ENCODE results near the gene RASD1.
A peak's percentile ranks its signal among the peaks of the same experiment; 100 is the strongest.

Gene RASD1

DNA sequence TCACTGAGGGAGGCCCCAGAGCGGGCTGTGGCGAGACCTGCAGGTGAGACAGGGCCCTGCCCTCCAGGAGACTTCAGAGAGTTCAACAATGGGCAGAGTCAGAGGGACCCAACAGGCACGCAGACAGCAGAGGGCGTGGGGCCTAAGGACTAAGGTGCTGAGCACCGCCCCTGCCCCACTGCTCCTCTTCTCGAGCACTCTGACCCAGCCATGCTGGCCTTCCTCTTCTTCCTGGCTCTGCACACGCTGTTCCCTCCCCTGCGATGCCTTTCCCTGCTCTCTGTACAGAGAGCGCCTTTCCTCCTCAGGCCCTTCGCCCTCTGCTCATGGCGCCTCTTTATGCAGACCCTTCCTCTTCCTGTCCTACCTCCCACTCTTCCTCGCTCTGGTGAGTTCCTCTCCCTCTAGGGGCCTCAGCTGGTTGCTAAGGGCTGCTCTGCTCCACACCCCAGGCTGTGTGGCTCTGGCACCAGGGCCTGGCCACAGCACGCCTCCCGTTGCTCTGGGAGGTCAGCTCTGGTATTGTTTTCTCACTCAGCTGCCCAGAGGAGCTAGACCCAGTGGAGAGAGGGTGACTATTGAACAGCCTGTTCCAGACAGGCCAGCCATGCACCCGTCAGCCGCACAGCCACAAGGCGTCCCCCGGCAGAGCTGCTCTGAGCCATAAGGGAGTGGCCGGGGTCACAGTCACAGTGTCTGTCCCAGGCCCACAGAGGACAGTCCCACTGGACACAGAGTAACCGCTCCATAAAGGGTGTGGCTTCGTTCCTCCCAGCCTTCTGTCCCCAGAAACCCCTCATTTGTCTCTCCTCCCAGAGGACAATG, 13.6 kb upstream of the RASD1 start:
- no peak for DNase-seq

GRCh38 chr17:17508646-17509591, 12.7 kb upstream of the RASD1 start:
- DNase-seq = peak; percentile 3

DNA sequence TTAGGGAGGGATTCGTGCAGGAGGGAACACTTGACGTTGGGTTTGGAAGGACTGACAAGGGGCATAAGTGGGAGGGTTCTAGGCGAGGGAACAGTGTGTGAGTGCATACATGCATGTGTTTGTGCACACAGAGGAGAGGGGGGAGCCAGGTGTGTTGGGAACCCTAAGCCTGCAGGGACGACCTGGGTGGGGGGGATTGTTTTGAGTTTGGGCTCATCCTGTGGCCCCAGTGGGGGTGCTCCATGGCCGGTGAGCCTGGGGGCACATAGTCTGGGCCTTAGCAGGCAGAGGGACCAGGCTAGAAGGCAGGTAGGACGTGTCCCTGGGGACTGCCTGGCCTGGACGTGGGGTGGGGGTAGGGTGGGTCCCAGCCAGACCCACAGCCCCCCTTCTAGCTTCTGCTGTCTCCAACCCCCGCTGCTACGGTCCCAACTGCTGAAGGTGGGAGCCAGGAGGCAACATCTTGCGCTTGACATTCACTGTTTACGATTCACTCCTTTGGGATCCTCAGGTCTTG, 11.9 kb upstream of the RASD1 start:
- no peak for DNase-seq

DNA sequence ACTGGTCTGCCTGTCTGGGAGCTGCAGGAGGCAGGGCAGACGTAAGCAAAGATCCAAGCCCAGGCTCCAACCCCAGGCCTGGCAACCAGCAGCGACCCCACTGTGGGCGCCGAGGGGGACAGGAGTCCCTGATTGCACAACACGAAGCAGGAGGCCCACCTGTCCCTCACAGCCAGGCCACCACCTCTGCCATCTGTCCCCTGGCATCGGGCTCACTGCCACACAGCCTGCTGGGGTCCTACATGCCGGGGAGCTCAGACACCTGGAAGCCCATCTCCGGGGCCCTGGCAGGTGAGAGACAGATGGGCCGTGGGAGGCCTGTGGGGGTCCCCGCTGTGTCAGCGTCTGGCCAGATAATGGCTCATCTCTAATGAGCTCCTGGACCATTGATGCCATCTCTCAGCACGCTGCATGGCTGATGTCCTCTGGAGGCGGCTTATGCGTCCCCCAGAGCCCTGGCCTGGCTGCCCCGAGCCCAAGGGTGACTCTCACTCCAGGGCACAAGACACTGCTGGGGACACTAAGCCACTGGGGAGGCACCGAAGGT, 11.3 kb upstream of the RASD1 start:
- no peak for DNase-seq

DNA sequence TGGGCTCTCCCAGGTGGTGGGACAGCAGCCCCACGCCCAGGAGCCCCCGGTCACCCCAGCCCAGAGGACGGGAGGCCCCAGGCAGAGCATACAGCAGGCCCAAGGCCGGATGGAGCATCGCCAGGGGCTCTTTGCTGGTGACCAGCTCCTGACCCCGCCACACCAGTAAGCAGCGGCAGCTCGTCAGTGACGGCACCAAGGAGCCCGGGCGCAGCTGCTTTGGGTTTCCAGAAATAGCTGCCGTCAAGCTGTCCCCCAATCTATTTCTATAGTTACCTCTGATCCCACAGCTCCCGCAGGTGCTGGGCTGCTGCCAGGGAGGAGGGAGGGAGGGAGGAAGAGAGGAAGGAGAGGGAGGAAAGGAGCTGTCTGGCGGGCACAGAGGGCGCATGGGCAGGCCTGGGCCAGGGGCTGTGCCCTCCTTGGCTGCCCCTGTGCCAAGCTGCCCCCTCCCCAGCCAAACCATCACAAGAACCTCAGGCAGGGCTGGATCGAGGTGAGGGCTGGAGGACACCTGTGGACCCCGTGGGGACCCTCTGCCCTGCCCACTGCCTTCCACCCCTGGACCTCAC, 10.8 kb upstream of the RASD1 start:
- no peak for DNase-seq

DNA sequence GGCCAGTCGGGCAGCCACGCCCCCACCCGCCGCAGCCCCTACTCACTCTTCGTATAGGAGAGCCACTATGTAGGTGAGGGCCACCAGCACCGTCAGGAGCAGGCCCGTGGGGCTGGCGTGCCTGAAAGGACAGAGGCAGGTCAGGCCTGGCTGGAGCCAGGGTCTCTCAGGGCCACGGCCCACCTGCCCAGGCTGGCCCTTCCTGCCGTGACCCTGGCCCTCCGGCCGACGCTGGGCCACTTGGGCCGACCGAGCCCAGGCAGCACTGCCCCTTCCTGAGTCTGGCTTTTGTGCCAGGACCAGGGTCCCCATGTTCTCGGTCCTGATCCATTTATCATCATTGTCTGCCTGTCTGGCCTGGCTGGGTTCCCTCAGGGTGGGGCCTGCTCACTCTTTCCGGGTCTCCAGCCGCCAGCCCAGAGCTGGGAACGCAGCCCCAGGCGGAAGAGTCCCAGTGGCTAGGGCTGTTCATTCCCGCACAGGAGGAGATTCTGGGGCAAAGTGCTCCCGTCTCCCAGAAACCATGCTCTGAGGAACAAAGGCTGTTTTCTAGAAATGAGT, 10.1 kb upstream of the RASD1 start:
- no peak for DNase-seq

GRCh38 chr17:17505610-17506171, 9.5 kb upstream of the RASD1 start:
- no peak for DNase-seq

GRCh38 chr17:17505151-17505550, 9.0 kb upstream of the RASD1 start:
- no peak for DNase-seq

DNA sequence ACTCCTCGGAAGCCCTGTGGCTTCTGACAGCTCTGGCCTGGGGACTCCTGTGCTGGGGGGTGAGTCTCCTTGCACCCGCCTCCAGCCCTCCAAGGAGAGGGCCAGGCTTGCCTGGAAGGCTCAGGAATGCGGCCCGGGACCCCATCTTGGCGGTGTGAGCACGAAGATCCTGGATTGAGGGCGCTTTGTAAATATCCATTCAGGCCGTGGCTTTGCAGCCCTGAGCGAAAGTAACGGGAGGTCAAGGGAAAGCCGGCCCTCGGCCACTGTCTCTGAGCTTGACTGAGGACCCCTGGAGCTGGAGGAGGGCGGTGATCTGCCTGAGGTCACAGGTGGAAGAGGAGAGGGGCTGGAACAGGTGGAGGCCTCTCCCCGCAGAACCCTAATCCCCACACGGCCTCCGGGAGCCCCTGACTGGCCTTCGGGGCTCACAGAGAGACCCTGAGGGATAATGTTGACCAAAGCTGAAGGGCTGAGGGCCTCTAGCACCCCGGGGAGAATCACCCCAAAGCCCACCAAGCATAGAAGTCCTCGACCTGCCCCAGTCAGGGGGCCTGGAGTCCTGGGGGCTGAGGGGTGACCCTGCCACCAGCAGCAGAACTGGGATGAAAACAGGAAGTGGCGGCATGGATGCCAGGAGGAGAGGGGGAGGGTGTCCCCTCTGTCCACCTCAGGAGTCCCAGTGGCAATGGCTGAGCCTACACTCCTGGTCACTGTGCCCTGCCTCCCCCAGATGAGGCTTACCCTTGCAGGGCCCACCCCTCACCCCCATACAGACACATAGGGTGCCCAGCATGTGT, 8.3 kb upstream of the RASD1 start:
- no peak for DNase-seq

DNA sequence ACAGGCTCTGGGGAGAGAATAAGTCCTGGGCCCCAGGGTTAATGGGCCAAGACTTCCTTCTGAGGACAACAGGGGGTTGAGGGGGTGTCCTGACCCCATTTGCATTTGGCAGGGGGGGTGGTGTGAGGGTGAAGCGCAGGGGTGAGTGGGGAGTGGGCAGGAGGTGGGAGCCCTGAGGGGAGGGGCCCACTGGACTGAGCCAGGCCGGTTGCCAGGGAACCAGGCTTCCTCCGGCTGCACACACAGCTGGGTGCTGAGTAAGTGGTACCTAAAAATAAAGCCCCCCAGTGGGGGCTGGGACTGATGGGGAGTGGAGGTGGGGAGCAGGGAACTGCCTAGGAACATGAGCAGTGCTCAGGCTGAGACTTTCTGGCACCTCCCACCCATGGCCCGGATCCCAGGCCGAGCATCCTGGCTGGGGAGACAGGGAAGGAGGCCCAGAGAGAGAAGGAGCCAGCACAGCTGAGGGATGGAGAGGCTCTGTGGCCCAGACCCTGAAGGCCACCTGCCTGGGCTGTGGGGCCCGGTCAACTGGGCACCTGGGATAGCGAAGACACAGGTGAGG, 7.5 kb upstream of the RASD1 start:
- DNase-seq = no peak

DNA sequence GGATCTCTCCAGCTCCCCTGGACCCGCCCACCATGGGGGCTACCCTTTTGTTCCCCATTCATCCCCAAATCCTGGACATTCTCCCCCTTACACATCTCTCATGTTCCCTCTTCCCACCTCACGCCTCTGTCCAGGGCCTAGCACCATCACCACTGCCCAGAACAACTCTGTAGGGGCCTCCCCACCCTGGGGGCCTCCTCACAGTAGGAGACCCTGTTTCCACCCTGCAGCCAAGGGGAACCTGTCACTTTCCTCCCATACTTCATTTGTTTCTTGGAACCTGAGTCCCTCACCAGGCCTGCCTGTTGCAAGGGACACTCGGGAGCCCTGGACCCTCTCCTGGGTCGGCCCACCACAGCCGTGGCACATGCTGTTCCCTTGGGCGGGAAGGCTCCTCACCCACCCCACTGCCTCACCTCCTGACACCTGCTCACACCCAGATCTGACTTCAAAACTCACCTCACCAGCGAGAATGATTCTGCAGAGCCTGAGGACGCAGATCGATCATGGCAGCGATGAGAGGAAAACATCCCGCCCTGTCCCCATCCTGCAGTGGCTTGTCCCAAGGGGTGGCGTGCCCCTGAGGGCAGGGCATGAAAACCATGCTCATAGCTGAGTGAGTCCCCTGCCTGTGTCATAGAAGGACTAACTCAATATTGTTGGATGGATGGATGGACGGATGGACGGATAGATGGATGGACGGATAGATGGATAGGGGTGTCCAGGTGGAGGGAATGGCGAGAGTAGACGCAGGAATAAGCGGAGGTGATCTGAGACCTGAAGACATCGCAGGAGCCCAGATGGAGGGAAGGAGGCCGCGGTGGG, 6.8 kb upstream of the RASD1 start:
- no peak for DNase-seq

DNA sequence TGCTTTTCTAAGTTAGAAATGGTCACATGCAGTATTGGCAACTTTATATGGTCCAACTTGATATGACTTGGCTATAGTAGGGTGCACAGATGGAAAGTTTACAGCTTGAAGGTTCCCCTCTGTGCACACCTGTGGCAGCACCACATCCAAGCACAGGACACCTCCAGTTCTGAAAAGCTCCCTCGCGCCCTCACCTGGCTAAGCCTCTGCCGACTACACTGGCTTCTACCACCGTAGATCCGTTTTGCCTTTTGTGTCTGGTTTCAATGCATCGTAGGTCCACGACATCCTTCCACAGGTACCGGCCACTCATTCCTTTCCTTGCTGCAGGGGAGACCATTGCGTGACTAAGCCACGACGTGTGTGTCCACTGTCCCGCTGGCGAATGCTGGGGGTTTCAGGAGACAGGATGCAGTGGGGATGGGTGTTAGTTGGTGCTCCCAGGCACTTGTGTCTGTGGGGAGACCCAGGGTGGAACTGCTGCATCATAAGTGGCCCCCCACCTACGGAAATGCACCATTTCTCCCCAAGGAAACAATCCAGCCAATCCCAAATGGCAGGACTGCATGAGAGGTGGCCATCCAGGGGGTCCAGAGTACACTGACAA, 4.9 kb upstream of the RASD1 start:
- no peak for DNase-seq

GRCh38 chr17:17499402-17500145, 3.4 kb upstream of the RASD1 start:
- DNase-seq = no peak

- DNase-seq = no peak
Observed at GRCh38 chr17:17498606-17499301, 2.6 kb upstream of the RASD1 start.

DNA sequence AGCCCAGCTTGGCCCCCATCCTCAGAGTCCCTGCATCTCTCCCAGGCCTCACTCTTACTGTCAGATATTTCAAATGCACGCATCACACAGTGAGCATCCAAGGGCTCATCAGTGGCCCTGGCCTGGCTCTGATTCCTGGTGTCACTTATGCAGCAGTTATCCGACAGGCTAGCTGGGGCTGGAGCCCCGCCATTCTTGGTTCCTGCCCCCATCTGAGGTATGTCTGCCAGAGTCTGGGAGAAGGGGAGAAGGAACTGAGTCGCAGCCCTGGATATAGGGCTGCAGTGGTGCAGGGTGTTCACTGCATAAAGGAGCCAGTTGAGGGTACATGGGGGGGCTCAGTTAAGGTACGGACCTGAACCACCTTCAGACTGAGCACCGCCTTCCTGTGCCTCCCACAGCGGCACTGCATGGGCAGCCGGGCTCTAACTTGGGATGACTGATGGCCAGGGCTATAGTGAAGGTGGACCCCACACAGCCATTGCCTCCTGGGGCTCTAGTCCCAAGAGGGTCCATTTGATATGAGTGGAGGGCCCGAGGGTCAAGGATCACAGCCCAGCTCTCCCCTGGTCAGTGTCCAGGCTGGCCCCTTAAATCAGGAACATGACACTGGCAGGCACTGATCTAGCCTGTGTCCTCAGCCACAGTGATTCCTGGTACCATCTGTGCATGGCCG, 1.8 kb upstream of the RASD1 start:
- DNase-seq = no peak

DNA sequence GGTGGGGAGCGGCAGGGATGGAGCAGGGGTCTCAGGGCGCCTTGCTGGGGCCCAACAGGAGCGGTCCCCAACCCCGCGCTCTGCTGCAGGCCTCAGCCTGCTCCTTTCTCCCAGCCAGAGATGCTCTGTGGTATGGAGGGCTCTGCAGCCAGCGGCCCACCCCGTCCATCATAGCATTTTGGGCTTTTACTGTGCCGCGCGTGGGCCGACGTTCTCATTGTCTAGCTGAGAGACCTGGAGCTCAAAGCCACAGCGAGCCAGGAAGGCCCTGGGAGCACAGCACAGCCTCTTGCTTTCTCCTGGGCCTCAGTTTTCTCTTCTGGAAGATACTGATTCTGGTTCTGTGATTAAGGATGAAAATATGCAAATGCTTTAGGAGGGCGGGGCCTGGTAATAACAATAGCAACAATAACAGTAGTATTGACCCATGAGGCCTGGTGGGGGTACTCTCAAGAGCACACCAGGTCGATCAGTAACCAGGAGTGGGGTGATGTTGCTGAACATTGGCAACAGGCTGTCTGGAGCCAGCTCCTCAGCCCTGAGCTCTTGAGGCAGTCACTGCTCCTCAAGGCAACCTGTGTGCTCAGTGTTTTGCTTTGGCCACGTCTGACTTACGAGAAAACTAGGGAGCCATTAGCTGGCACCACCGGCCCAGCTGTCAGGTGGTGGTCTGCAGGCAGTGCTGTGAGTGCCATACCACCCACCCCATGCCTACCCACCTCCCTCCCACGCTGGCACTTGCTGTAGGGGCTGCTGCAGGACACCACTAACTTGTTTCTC, 1.1 kb upstream of the RASD1 start:
- no peak for DNase-seq
